ENCODE data around the gene IKZF3. TPM values are rescaled to one million over a fixed set of nuclear protein-coding genes. Genes with fewer than 3 reads are reported as not detected.
"Not testable (repeated sequence)": the region's sequence is repeated elsewhere in the genome, so short reads cannot be mapped to it uniquely, and the experiment has no call there.

IKZF3 gene
- total and polyA plus RNA-seq, 7 donors, result under 0.01 to 12.3 (median 0.36) TPM

DNA sequence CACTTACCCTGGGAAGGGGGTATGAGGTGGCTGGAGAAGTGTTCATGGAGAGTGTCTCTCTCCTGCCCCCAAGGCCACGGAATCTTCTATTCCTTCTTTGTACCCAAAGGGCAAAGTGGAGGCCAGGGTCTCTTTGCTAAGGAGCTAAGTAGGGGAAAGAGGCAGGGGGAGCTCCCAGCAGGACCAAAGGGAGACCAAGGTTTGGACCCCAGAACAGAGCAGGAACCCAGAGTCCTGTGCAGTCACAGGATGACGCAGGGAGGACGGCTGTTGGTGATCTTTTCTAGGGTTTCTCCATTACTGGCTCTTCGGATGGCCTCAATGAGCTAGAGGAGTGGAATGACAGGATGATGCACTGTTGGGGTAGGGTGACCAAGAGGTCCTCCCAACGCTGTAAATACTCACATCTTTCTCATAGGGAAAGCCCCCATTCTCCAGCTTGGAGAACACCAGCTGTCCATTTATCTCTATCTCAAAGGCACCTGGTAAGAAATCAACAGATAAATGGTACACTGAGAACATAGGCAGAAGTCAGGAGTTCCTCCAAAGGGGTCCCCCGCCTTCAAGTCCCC lies 134.7 kb downstream of the IKZF3 start:
- Histone ChIP-seq H3K27ac (peak overlapping the region; percentile 86 to 91 (median 87)), H3K9me3 (no peaks in the 10 kb centered on the region), H3K4me1 (peaks cover 0 to 12% (median 10%) of the 10 kb centered on the region in 4 donors), H3K36me3 (peaks cover 6 to 47% (median 22%) of the 10 kb centered on the region in 4 donors), H3K4me3 (peak overlapping the region; percentile 62 to 86 (median 72)), H3K27me3 (no peaks in the 10 kb centered on the region)
- TF ChIP-seq, protein P1, sequence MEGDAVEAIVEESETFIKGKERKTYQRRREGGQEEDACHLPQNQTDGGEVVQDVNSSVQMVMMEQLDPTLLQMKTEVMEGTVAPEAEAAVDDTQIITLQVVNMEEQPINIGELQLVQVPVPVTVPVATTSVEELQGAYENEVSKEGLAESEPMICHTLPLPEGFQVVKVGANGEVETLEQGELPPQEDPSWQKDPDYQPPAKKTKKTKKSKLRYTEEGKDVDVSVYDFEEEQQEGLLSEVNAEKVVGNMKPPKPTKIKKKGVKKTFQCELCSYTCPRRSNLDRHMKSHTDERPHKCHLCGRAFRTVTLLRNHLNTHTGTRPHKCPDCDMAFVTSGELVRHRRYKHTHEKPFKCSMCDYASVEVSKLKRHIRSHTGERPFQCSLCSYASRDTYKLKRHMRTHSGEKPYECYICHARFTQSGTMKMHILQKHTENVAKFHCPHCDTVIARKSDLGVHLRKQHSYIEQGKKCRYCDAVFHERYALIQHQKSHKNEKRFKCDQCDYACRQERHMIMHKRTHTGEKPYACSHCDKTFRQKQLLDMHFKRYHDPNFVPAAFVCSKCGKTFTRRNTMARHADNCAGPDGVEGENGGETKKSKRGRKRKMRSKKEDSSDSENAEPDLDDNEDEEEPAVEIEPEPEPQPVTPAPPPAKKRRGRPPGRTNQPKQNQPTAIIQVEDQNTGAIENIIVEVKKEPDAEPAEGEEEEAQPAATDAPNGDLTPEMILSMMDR (IDR thresholded peaks at IDR 0.05), result no peak
- TF ChIP-seq EP300 (IDR thresholded peaks at IDR 0.05) (no peak), POLR2AphosphoS5 (IDR thresholded peaks at IDR 0.05) (no peak), POLR2A (IDR thresholded peaks at IDR 0.05) (no peak)
- no peak for DNase-seq
- intact Hi-C loops (cut with DNase I), result loop anchor here (2.0 kb wide), 1 partner anchor 29 kb away; the partner anchor contains the start of gene ERBB2
- 57 to 76% methylated on average over 6 of the region's 6 CpGs for WGBS, 2 donors

DNA sequence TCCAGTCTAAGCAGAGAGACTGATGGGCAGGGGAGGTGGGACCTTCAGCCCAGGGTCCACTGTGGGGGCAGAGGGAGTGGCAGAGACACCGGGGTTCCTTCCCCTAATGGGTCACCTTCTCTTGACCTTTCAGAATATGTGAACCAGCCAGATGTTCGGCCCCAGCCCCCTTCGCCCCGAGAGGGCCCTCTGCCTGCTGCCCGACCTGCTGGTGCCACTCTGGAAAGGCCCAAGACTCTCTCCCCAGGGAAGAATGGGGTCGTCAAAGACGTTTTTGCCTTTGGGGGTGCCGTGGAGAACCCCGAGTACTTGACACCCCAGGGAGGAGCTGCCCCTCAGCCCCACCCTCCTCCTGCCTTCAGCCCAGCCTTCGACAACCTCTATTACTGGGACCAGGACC lies 136.6 kb downstream of the IKZF3 start:
- Histone ChIP-seq H3K27ac (no peak overlapping the region), H3K4me1 (peaks cover 0 to 12% (median 10%) of the 10 kb centered on the region in 4 donors), H3K36me3 (peaks cover 6 to 62% (median 22%) of the 10 kb centered on the region in 4 donors), H3K4me3 (no peak overlapping the region), H3K9me3 (no peaks in the 10 kb centered on the region), H3K27me3 (no peaks in the 10 kb centered on the region)
- no peak for DNase-seq
- TF ChIP-seq POLR2A (IDR thresholded peaks at IDR 0.05), result no peak
- TF ChIP-seq, protein P1 (IDR thresholded peaks at IDR 0.05), result no peak
- no peak for TF ChIP-seq EP300 (IDR thresholded peaks at IDR 0.05)
- TF ChIP-seq POLR2AphosphoS5 (IDR thresholded peaks at IDR 0.05), result no peak
- 64 to 83% methylated on average over 10 of the region's 10 CpGs for WGBS, 2 donors
- intact Hi-C loops (cut with DNase I), result no loop called here

DNA sequence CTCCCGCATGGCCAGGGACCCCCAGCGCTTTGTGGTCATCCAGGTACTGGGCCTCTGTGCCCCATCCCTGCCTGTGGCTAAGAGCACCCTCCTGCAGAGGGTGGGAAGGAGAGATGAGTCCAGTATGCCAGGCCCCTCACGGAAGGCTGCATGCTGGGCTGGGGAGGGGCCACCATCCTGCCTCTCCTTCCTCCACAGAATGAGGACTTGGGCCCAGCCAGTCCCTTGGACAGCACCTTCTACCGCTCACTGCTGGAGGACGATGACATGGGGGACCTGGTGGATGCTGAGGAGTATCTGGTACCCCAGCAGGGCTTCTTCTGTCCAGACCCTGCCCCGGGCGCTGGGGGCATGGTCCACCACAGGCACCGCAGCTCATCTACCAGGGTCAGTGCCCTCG lies 137.5 kb downstream of the IKZF3 start:
- H3K4me1 ChIP-seq, result peaks cover 0 to 12% (median 10%) of the 10 kb centered on the region in 4 donors
- H3K4me3 ChIP-seq, result no peak overlapping the region
- intact Hi-C loops (cut with DNase I), result no loop called here
- no peaks in the 10 kb centered on the region for H3K9me3 ChIP-seq
- peaks cover 6 to 71% (median 22%) of the 10 kb centered on the region in 4 donors for H3K36me3 ChIP-seq
- TF ChIP-seq POLR2AphosphoS5 (IDR thresholded peaks at IDR 0.05), result no peak
- TF ChIP-seq, protein P1 (IDR thresholded peaks at IDR 0.05), result no peak
- TF ChIP-seq POLR2A (IDR thresholded peaks at IDR 0.05), result no peak
- no peak overlapping the region for H3K27ac ChIP-seq
- no peaks in the 10 kb centered on the region for H3K27me3 ChIP-seq
- DNase-seq, result no peak
- 89 to 94% methylated on average over 9 of the region's 9 CpGs for WGBS, 2 donors

DNA sequence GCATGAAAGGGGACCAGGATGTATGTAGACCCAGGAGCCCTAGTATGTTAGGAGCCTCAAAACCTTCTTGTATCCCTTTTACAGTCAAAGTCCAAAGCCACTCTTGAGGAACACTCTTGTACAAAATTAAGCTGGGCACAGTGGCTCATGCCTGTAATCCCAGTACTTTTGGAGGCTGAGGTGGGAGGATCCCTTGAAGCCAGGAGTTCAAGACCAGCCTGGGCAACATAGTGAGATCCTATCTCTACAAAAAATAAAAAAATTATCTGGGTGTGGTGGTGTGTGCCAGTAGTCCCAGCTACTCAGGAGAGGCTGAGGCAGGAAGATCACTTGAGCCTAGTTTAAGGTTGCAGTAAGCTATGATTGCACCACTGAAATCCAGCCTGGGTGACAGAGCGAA lies 138.2 kb downstream of the IKZF3 start:
- H3K27ac ChIP-seq; DNase-seq; intact Hi-C loops (cut with DNase I); H3K27me3 ChIP-seq; H3K9me3 ChIP-seq; H3K4me3 ChIP-seq: not testable (repeated sequence)
- H3K36me3 ChIP-seq, result peaks cover 6 to 71% (median 22%) of the 10 kb centered on the region in 4 donors
- 96 to 100% methylated on average over 1 of the region's 1 CpG for WGBS, 2 donors
- peaks cover 0 to 12% (median 10%) of the 10 kb centered on the region in 4 donors for H3K4me1 ChIP-seq

DNA sequence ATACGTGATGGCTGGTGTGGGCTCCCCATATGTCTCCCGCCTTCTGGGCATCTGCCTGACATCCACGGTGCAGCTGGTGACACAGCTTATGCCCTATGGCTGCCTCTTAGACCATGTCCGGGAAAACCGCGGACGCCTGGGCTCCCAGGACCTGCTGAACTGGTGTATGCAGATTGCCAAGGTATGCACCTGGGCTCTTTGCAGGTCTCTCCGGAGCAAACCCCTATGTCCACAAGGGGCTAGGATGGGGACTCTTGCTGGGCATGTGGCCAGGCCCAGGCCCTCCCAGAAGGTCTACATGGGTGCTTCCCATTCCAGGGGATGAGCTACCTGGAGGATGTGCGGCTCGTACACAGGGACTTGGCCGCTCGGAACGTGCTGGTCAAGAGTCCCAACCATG lies 139.4 kb downstream of the IKZF3 start:
- 94 to 96% methylated on average over 13 of the region's 13 CpGs for WGBS, 2 donors
- H3K4me1 ChIP-seq, result peaks cover 0 to 9% (median 7%) of the 10 kb centered on the region in 4 donors
- H3K36me3 ChIP-seq, result peaks cover 6 to 79% (median 22%) of the 10 kb centered on the region in 4 donors
- no peak for TF ChIP-seq POLR2A (IDR thresholded peaks at IDR 0.05)
- TF ChIP-seq POLR2AphosphoS5 (IDR thresholded peaks at IDR 0.05), result no peak
- TF ChIP-seq, protein P1 (IDR thresholded peaks at IDR 0.05), result no peak
- no peak for TF ChIP-seq EP300 (IDR thresholded peaks at IDR 0.05)
- H3K4me3 ChIP-seq, result no peak overlapping the region
- intact Hi-C loops (cut with DNase I), result no loop called here
- no peak overlapping the region for H3K27ac ChIP-seq
- DNase-seq, result no peak
- no peaks in the 10 kb centered on the region for H3K27me3 ChIP-seq
- H3K9me3 ChIP-seq, result no peaks in the 10 kb centered on the region
